Breast epithelium (tissue), 4 donors: Measurements from ENCODE around the gene SLC39A11. TPM values are rescaled to one million over a fixed set of nuclear protein-coding genes. Genes with fewer than 3 reads are reported as not detected.
"Not testable (repeated sequence)": the region's sequence is repeated elsewhere in the genome, so short reads cannot be mapped to it uniquely, and the experiment has no call there.

Experiments used
- DNase-seq, 2 donors: peaks; one replicate each; pipeline ENCODE4 v3.0.0-alpha.2; 2019; ENCODE audit warnings: low spot score in 2 of 2
- H3K27ac ChIP-seq, 2 donors: fragments of 200-600 bp; sonication (generic) in 1 of 2; one replicate each; pipeline ENCODE4 v1.5.1; 2016 to 2019; ENCODE audit warnings: mild to moderate bottlenecking in 1 of 2
- H3K27me3 ChIP-seq, 2 donors: fragments of 200-600 bp; sonication (generic) in 1 of 2; one replicate each; pipeline versions ENCODE4 v1.5.1 to v1.6.0; 2017 to 2019; ENCODE audit warnings: control low read depth in 1 of 2, mild to moderate bottlenecking in 1 of 2
- H3K36me3 ChIP-seq: fragments of 200-600 bp; one replicate; pipeline ENCODE4 v1.5.1; 2019
- H3K4me1 ChIP-seq, 2 donors: fragments of 200-600 bp; sonication (generic); one replicate each; pipeline ENCODE4 v1.5.1; 2016 to 2019; ENCODE audit warnings: control low read depth in 1 of 2
- H3K4me3 ChIP-seq, 3 donors: fragments of 200-600 bp; sonication (generic); 1 replicate in 2 of 3; 2 replicates in 1 of 3; pipeline ENCODE4 v1.5.1; 2016 to 2019; ENCODE audit warnings: mild to moderate bottlenecking in 3 of 3, moderate library complexity in 2 of 3
- H3K9me3 ChIP-seq, 2 donors: fragments of 200-600 bp; sonication (generic) in 1 of 2; one replicate each; pipeline ENCODE4 v1.5.1; 2016 to 2019; ENCODE audit warnings: control low read depth in 1 of 2
- POLR2A ChIP-seq: fragments of 450-650 bp; IDR thresholded peaks from one replicate; pipeline ENCODE4 v1.6.1; 2016; ENCODE audit warnings: antibody characterized with exemption, mild to moderate bottlenecking, moderate library complexity
- POLR2AphosphoS5 ChIP-seq, 3 donors: sonication (generic); formaldehyde crosslinking; IDR thresholded peaks; one replicate each; pipeline ENCODE4 v1.6.1; 2017; ENCODE audit warnings: antibody characterized with exemption in 3 of 3
- intact Hi-C: fragments of 100-400 bp; cut with DNase I; formaldehyde crosslinking; loops from one replicate; pipeline ENCODE4 v1.15.1; 2023; ENCODE audit warnings: low total_unique reads
- total RNA-seq, 3 donors: library from RNA; depleted of rRNA; stranded (reverse); fragments of >200 nt; gene quantifications; one replicate each; pipeline ENCODE4 v1.1.0, GENCODE V29; 2016
- TF ChIP-seq, protein P1 (sequence below), 3 donors: fragments of 450-650 bp; IDR thresholded peaks; one replicate each; pipeline ENCODE4 v1.5.1; 2016 to 2017; ENCODE audit warnings: antibody characterized with exemption in 3 of 3, mild to moderate bottlenecking in 3 of 3, moderate library complexity in 3 of 3

Gene SLC39A11
- total RNA-seq, 3 donors from 2014 or later = 31.8 to 54.6 (median 47.0) TPM

DNA sequence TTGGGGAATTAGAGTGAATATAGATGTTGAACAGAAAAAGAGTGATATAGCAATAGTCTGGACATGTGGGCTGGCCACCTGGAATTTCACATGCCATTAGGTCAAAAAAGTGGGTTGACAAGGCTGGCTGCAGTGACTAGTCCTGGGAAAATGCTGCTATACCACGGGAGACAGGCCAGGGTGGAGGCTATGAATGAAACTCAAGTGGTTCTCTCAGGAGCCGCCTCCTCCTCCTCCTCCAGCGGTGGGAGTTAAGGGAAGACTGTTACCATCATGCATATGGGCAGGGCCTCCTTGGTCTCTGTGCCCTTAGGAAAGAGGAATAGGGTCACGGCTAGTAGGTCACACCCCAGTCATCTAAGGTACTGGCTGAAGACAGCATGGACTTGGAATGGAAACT lies 448.0 kb downstream of the SLC39A11 start:
- no peaks in the 10 kb centered on the region for H3K36me3 ChIP-seq

DNA sequence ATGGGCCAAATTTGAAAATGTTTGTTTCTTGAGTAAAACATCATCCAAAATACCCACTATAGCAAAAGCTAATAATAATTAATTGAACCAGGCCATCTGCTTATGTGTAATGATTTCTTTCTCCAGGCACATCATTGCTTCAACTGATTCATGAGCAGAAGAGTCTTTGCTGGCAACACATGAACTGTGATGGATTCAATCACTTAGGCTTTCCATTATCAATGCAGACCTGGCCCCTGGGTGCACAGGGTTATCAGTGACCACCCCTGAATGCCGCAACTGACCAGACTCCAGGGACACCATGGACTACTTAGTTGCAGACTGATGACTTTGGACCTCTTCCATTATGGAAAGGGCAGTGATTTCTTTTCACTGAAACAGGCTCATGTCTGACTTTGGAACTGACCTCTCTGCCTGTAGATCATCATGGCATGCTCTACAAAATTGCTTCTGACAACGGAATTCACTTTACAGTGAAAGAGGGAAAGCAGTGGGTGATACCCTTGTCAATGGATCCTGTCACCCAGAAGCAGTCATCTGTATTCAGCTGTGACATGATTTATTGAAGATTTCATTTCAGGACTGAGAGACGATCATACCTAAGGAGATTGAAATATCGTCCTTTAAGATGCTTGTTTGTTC lies 448.8 kb downstream of the SLC39A11 start:
- no peak overlapping the region for H3K27ac ChIP-seq
- no peaks in the 10 kb centered on the region for H3K4me1 ChIP-seq
- no peaks in the 10 kb centered on the region for H3K9me3 ChIP-seq
- TF ChIP-seq POLR2A = no peak
- TF ChIP-seq POLR2AphosphoS5 (IDR thresholded peaks at IDR 0.05) = no peak
- peaks cover 0 to 11% of the 10 kb centered on the region in 2 donors for H3K27me3 ChIP-seq
- intact Hi-C loops = no loop called here
- H3K4me3 ChIP-seq = no peak overlapping the region
- no peak for DNase-seq
- no peaks in the 10 kb centered on the region for H3K36me3 ChIP-seq

More for the DNA sequence above, 448.0 kb downstream of the SLC39A11 start:
- no peaks in the 10 kb centered on the region for H3K4me1 ChIP-seq
- intact Hi-C loops = no loop called here
- H3K27ac ChIP-seq = no peak overlapping the region
- peaks cover 0 to 8% of the 10 kb centered on the region in 2 donors for H3K27me3 ChIP-seq
- no peaks in the 10 kb centered on the region for H3K9me3 ChIP-seq
- TF ChIP-seq POLR2AphosphoS5 (IDR thresholded peaks at IDR 0.05) (no peak), POLR2A (no peak)
- TF ChIP-seq, protein P1, sequence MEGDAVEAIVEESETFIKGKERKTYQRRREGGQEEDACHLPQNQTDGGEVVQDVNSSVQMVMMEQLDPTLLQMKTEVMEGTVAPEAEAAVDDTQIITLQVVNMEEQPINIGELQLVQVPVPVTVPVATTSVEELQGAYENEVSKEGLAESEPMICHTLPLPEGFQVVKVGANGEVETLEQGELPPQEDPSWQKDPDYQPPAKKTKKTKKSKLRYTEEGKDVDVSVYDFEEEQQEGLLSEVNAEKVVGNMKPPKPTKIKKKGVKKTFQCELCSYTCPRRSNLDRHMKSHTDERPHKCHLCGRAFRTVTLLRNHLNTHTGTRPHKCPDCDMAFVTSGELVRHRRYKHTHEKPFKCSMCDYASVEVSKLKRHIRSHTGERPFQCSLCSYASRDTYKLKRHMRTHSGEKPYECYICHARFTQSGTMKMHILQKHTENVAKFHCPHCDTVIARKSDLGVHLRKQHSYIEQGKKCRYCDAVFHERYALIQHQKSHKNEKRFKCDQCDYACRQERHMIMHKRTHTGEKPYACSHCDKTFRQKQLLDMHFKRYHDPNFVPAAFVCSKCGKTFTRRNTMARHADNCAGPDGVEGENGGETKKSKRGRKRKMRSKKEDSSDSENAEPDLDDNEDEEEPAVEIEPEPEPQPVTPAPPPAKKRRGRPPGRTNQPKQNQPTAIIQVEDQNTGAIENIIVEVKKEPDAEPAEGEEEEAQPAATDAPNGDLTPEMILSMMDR (IDR thresholded peaks at IDR 0.05) = no peak
- H3K4me3 ChIP-seq = no peak overlapping the region
- no peak for DNase-seq

DNA sequence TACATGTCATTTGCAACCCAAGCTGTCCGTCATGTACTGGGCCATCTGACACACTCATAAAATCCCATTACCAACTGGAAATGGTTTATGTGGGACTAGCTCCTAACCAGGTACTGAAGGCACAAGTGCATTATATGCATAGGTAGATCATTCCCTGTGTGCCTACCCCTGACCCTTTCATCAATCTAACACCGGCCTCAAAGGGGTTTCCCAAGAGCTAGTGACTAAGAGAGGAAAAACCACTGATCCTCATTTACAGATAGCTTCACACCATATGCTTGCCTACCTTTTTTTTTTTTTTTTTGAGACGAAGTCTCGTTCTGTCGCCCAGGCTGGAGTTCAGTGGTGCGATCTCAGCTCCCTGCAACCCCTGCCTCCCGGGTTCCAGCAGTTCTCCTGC lies 449.8 kb downstream of the SLC39A11 start:
- Histone ChIP-seq H3K4me1 (no peaks in the 10 kb centered on the region), H3K9me3 (no peaks in the 10 kb centered on the region), H3K36me3 (no peaks in the 10 kb centered on the region), H3K4me3 (no peak overlapping the region), H3K27ac (no peak overlapping the region), H3K27me3 (peaks cover 0 to 15% of the 10 kb centered on the region in 2 donors)
- no peak for DNase-seq
- TF ChIP-seq POLR2AphosphoS5 (IDR thresholded peaks at IDR 0.05) = no peak
- TF ChIP-seq, protein P1 (IDR thresholded peaks at IDR 0.05) = no peak
- TF ChIP-seq POLR2A = no peak
- intact Hi-C loops = no loop called here

DNA sequence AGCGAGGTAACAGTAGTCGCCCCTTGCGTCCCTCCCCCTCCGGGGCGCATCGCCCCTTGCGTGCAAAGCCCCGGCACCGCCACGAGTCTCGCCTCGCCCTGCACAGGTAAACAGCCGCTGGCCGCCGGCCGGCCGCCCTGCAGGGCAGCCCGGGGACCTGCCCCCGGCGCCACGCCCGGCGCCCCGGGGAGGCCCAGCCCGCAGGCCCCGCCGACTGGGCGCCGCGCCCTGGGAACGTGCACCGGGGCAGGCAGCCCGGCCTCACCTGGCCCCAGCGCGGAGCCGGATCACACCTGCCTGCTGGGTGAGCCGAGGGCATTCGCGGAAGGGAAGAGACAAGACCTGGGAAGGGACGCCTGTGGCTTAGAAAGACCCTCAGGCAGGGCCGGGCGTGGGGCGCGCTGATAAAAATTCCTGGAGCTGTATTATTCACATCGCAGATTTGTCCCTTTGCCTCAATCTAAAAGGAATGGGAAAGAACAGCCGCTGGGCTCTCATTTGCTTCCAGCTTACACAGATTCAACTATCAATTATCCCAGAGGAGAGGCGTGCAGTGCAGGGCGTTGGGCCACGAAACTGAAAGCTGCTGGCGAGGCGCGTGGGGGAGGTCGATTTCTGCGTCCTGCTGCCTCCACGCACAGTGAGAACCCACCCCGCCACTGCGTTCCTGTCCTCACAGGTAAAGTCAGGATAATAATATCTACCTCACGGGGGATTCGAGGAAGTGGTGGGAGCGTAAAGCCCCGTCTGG lies 451.9 kb downstream of the SLC39A11 start:
- no peaks in the 10 kb centered on the region for H3K9me3 ChIP-seq
- H3K27ac ChIP-seq = no peak overlapping the region
- no peak for DNase-seq
- no peaks in the 10 kb centered on the region for H3K4me1 ChIP-seq
- peaks cover 0 to 20% of the 10 kb centered on the region in 2 donors for H3K27me3 ChIP-seq
- intact Hi-C loops = no loop called here
- no peaks in the 10 kb centered on the region for H3K36me3 ChIP-seq
- H3K4me3 ChIP-seq = no peak overlapping the region
- TF ChIP-seq, protein P1 (IDR thresholded peaks at IDR 0.05) = no peak
- TF ChIP-seq POLR2AphosphoS5 (IDR thresholded peaks at IDR 0.05) = no peak
- no peak for TF ChIP-seq POLR2A

DNA sequence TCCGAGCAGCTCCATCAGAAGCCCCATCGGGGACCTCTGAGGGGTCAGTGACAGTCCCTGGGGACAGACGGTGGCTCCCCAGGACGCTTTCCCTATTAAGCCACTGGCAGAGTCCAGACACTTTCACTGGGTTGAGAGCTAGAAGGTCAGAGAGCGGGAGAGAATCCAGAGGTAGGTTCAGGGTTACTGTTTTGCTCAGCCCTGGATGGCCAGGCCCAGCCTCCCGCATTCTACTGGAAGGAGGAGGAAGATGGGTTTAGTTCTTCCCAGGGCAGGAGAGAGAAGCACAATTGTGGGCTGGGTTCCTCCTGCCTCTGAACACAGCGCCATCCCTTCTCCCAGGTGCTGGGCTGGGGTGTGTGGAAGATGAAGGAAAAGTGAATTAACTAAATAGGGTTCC lies 452.8 kb downstream of the SLC39A11 start:
- no peak overlapping the region for H3K4me3 ChIP-seq
- no peaks in the 10 kb centered on the region for H3K4me1 ChIP-seq
- no peaks in the 10 kb centered on the region for H3K9me3 ChIP-seq
- H3K36me3 ChIP-seq = no peaks in the 10 kb centered on the region
- TF ChIP-seq POLR2AphosphoS5 (IDR thresholded peaks at IDR 0.05) (no peak), POLR2A (no peak)
- TF ChIP-seq, protein P1 (IDR thresholded peaks at IDR 0.05) = no peak
- no peak for DNase-seq
- no peak overlapping the region for H3K27ac ChIP-seq
- peaks cover 0 to 20% of the 10 kb centered on the region in 2 donors for H3K27me3 ChIP-seq
- intact Hi-C loops = no loop called here

DNA sequence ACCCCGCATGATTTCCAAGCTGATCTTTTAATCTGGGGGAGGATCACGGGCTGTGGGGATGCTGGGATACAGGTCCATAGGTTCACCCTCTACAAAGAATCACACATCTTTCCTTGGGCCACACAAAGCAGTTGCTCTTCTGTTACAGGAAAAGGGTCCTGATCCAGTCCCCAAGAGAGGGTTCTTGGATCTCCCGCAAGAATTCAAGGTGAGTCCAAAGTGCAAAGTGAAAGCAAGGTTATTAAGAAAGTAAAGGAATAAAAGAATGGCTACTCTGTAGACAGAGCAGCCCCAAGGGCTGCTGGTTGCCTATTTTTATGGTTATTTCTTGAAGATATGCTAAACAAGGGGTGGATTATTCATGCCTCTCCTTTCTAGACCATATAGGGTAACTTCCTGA lies 453.6 kb downstream of the SLC39A11 start:
- DNase-seq, H3K4me3 ChIP-seq, intact Hi-C loops, H3K27ac ChIP-seq, H3K9me3 ChIP-seq, H3K36me3 ChIP-seq, H3K4me1 ChIP-seq: not testable (repeated sequence)
- peaks cover 0 to 20% of the 10 kb centered on the region in 2 donors for H3K27me3 ChIP-seq
